Measurements from ENCODE around the gene USF2. TPM values are rescaled to one million over a fixed set of nuclear protein-coding genes. Genes with fewer than 3 reads are reported as not detected.

Gene USF2
- total RNA-seq, 1 donor from 2014 or later: 43.4 TPM

DNA sequence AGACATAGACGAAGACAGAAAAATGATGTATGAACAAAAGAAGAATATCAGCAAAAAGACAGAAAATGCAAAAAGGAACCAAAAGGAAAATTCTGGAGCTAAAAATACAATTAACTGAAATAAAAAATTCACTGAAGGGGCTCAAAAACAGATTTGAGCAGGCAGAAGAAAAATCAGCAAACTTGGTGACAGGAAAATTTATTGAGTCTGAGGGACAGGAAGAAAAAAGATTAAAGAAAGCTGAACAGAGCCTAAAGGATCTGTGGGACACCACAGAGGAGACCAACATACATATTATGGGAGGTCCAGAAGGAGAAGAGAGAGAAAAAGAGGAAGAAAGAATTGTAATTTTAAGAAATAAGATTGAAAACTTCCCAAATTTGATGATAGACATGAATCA is 27.3 kb upstream of the USF2 start:
- no peak for DNase-seq (ENCODE audit: low read depth, low spot score)

DNA sequence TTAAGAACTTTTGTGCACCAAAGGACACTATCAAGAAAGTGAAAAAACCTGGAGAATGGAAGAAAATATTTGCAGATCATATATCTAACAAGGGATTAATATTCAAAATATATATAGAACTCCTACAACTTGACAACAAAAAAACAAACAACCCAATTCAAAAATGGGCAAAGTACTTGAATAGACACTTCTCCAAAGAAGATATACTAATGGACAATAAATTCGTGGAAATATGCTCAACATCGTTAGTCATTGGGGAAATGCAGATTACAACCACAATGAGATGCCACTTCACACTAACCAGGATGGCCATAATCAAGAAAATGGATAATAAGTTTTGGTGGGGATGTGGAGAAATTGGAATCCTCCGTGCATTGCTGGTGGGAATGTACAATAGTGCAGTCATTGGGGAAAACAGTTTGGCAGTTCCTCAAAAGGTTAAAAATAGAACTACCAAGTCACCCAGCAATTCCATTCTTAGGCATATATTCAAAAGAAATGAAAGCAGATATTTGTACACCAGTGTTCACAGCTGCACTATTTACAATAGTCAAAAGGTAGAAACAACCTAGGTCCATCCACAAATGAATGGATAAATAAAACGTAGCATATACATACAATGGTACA is 22.2 kb upstream of the USF2 start:
- no peak for DNase-seq (ENCODE audit: low read depth, low spot score)

DNA sequence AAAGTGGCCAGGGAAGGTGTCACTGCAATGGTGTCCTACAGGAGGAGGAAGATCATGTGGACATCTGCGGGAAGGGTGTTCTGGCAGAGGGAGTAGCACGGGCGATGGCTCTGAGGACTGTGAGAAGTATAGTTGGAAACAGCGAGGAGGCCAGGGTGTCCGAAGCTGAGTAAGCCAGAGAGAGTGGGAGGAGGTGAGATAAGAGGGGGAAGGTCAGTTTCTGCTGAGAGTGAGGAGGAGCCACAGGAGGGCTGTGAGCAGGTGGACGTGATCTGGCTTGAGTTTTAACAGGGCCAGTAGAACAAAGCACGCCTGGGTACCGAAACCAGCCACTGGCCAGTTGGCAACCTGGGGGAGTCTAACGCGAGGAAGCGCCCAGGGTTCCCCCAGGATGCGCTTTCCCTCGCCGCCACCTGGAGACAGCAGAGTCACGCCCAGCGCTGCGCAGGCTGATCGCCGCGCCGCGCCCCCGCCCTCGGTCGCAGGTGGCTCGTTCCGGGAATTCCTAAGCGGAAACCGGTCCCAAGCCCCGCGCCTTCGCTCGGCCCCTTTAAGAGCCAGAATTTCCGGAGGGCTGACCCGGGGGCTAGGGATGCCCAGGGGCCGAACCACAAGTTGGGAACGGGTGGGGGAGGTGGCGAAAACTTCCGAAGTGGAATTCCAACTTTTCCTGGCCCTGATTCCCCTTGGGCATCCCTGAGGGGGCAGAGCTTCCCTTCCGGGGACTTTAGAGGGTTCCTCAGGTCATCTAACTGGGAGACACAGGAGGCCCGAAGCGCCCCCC is 21.0 kb upstream of the USF2 start:
- no peak for DNase-seq (ENCODE audit: low read depth, low spot score)

DNA sequence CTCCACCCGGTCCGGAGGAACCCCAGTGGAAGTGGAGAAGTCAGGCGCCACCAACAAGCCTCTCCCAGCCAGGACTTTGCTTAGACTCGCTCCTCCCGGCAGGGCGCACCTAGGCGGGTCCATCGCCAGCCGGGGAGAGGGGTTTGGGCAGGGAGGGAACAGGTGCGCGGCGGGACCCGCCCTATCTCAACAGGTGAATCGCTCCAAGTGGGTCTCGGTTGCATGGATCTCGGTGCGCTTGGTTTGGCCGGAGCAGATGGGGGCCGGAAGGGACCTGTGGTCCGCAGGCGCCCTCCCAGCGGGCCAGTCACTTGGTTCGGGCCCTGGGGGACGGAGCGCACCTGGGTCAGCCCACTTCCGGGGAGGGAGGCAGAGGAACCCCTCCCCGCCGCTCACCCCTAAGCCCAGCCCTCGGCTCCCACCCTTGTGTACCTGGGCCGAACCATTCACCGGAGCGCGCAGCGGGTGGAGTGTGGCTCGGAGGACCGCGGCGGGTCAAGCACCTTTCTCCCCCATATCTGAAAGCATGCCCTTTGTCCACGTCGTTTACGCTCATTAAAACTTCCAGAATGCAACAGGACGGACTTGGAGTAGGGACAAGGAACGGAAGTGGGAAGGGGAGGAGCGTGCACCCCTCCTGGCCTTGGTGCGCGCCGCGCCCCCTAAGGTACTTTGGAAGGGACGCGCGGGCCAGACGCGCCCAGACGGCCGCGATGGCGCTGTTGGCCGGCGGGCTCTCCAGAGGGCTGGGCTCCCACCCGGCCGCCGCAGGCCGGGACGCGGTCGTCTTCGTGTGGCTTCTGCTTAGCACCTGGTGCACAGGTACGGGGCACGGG is 20.2 kb upstream of the USF2 start, which contains the start of gene LSR:
Gene LSR, plus strand, starts transcription at position 693 of the 836 bp plus-strand sequence. Its CDS starts 21 bp downstream, at position 714.
- no peak for DNase-seq (ENCODE audit: low read depth, low spot score)

DNA sequence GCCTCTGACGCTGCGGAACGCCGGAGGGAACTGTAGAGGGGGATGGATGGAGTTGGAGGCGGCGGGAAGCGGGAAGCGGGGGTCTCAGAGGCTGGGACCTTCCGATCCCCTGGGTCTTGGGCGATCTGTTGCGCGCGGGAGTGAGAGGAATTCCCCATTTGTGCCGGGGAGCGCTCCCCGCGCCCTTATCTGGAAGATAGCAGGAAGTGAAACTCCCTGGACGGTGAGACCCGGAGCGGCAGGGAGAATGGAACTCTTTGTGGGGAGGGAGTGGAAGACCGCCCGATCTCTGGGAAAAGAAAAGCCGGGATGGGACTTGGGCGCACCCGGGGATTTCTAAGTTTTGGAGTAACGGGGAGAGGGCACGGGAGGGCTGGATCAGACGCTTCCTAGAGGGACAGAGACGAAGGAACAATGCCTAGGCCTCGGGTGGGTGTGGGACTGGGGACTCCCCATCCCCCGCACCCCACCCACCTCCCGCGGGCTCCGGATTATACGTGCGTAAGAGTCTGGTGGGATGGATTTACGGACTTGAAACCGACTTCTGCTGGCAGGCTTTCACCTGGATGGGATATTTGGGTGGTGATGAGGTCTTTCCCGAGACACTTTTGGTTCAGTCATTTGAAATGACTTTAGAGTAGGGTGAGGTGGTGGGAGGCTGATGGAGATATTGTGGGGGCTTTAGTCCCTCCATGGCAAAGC is 19.5 kb upstream of the USF2 start:
- DNase-seq (ENCODE audit: low read depth, low spot score): no peak

DNA sequence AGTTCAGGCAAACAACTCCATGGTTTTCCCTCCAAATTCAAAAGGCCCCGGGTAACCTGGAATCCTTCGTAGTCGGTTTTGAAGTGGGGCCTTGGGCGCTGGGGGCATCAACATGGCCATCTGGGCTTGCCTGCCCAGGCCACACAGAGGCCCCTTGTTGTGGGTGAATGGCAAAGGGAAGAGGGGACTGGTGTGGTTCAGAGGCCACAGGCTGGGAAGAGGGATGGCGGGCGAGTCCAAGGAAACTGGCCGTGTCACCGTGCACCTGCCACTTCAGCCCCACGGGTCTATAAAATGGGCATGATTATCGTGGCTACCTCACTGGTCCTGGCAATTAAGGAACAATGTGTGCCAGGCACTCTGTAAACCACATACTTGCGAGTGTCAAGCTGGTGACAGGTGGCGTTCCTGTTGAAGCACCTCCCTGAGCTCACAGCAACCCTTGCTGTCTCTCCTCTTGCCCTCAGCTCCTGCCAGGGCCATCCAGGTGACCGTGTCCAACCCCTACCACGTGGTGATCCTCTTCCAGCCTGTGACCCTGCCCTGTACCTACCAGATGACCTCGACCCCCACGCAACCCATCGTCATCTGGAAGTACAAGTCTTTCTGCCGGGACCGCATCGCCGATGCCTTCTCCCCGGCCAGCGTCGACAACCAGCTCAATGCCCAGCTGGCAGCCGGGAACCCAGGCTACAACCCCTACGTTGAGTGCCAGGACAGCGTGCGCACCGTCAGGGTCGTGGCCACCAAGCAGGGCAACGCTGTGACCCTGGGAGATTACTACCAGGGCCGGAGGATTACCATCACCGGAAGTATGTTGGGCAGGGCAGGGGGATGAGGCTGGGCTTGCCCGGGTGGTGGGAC is 18.7 kb upstream of the USF2 start:
- DNase-seq (ENCODE audit: low read depth, low spot score): no peak

DNA sequence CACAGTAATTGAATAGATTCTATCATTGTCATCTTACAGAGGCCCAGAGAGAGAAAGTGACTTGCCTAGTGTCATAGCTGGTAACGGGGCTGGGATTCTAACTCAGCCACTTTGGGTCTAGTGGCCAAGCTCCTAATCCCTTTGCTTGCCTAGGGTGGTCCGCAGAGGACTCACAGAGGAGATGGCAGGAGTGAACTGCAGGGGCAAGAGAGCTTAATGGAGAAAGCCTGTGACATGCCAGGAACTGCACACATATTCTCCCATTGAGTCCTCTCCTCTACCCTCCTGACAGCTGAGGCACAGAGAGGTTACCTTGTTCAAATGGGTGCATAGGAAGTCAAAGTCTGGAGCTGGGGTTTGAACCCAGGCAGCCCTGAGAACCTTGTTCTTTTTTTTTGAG is 17.3 kb upstream of the USF2 start:
- DNase-seq (ENCODE audit: low read depth, low spot score): no peak

DNA sequence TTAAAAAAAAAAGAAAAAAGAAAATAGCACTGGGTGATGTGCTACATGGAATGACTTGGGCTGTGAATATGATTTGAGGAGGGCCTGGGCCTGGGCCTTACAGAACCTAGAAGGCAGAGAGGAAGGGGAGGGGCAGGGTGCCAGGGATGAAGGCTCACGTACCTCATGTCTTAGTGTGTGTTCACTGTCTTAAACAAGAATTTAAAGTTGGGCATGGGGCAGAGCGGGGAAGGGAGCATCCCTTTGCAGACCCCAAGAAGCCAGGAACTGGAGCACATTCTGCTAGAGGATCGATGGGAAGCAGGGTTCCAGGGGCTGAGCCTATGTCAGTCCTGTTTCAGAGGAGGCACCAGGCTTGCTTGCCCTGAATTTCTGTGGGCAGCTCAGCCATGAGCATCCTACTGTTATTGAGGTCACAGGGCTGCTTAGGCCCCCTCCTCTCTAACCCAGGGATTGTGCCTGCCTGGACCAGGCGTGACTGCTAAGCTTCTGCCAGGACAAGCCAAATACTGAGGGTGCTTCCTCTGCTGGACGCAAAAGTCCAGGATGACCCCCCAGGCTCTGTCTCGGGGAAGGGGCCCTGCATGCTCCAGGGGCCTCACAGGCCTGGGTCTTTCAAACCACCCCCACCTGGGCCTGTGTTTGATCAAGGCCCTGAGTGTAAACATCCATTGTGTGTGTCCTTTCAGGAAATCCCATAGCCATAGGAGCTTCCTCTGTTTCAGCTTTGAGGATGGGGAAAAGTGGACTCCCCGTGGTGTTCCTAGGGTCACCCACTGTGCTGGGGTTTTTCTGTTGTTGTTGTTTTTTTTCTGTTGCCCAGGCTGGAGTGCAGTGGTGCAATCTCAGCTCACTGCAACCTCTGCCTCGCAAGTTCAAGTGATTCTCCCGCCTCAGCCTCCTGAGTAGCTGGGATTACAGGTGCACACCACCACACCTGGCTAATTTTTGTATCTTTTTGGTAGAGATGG is 15.2 kb upstream of the USF2 start:
- no peak for DNase-seq (ENCODE audit: low read depth, low spot score)

DNA sequence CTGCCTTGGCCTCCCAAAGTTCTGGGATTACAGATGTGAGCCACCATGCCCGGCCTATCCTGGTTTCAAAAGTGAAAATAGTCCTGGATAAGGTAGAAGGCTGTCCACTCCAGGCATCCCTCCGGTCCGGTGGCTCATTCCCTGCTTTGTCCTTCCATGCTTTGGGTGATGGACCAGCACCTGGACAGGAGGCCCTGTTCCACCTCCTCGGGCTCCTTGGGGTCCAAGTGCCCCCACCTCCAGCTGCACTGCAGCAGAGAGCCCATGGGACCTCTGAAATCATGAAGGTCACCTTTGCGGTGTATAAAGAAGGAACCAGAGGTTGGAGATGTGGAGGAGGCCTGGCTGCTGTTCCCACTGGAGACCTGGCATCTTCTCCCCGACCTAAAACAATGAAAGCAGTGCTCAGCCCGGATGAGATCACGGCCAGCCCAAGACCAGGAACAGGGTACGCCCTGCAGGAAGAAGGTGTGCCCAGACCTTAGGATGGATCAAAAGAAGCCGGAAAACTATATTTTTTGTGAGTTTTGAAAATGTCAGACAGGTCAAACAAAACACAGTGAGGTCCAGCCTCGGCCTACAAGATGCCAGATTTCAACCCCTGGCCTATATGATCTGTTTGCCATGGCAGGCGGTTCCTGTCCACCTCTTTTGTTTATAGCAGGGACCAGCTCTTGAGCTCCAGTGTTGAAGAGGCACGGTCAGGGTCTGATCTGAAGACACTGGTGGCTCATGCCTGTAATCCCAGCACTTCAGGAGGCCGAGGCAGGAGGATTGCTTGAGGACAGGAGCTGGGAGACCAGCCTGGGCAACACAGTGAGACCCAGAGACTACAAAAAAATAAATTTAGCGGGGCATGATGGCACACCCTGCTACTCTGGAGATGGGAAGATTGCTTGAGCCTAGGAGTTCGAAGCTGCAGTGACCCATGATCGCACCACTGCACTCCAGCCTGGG is 14.1 kb upstream of the USF2 start:
- DNase-seq (ENCODE audit: low read depth, low spot score): no peak

DNA sequence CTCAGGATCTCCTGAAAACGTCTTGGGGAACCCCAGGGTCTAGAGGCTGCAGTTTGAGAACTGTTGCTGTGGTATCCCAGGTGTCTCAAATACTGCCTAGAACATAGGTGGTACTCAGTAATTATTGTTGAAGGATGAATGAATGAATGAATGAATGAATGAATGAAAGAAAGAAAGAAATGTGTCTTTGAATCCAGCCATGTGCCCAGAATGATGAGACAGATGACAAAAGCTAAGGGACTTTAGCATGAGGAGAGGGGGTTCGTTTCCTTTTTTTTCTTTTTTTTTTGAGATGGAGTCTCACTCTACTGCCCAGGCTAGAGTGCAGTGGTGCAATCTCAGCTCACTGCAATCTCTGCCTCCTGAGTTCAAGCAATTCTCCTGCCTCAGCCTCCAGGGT is 12.2 kb upstream of the USF2 start:
- no peak for DNase-seq (ENCODE audit: low read depth, low spot score)

DNA sequence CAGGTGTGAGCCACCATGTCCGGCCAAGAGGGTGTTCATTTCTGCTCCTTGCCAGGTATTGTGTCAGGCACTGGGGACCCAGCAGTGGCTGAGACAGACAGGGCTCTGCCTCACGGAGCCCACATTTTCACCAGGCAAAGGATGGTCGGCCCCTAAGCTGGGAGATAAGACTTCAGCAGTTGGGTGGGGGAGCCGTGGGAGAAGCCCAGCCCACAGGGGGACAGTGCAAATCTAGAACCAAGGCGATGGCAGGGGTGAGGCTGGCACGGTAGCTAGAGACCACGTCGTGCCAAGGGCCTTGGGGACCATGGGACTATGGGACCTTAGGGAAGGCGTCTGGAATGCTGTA is 11.7 kb upstream of the USF2 start:
- DNase-seq (ENCODE audit: low read depth, low spot score): no peak

DNA sequence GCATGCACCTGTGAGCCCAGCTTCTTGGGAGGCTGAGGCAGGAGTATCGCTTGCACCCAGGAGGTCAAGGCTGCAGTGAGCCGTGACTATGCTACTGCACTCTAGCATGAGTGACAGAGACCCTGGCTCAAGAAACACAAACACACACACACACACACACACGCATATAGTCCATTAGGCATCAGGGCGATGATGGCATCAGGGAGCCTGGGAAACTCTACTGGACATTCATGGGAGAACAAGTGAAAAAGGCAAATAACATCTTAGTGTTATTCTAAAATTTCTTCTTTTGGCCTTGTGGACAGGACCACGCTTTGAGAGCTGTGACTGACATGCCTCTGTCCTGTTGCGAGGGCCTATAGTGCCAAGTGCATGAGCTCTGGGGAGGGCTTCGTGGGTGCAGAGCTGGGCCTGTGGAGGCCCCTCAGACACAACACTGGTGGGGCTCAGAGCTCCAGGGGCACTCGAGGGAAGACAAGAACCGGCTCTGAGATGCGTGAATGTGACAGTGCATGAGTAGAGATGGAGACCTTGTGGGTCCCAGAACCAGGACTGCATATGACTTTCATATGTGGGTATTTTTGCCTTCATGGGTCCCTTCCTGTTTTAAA is 8.0 kb upstream of the USF2 start:
- no peak for DNase-seq (ENCODE audit: low read depth, low spot score)

DNA sequence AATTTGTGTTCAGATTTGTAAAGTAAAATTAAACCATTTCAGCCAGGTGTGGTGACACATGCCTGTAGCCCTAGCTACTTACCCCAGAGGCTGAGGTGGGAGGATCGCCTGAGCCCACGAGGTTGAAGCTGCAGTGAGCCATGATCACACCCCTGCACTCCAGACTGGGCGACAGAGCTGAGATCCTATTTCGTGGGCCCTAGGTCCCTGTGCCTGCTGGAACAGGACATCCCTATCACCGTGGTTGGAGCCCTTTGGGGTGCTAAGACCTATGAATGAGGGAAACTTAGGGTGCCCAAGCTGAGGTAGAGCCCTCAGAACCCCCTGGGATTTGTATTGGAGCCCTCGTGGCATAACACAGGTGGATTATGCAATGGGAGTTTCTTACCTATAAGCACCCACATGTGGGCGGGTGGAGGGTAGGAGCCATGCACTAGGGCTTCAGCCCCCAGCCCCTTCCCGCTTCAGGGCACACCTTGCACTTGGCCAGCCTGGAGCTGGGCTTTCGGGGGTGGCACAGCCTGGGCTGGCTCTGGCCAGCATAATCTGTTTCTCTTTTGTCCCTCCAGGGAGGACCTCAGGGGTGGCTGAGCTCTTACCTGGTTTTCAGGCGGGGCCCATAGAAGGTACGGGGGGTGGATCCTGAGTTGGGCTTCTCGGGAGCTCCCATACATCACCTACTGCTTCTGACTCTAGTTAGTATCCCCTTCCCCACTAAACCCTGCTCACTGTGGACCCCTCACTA is 7.2 kb upstream of the USF2 start:
- DNase-seq (ENCODE audit: low read depth, low spot score): no peak

DNA sequence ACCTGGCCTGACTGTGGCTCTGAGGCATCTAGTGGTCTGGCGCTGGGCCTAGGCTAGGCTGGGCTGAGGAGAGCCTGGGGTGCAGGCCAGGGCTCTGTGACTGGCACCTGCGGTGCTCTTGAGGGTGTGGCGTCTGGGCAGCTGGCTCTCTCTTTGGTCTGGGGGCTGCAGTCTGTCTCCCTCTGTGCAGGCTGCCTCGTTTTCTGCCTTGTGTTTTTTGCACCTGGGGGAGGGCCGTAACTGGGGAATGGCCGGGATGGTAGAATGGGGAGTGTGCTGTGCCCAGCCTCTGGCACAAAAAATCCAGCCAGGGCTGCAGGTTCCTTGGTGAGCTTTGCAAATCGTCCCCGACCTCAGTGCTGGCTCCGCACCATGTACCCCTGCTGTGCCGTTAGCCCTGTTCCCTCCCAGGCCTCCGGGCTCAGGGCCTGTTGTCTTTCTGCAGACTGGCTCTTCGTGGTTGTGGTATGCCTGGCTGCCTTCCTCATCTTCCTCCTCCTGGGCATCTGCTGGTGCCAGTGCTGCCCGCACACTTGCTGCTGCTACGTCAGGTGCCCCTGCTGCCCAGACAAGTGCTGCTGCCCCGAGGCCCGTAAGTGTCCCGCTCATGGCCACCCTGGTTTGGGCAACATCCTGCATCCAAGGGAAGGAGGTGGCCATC is 6.5 kb upstream of the USF2 start:
- no peak for DNase-seq (ENCODE audit: low read depth, low spot score)

DNA sequence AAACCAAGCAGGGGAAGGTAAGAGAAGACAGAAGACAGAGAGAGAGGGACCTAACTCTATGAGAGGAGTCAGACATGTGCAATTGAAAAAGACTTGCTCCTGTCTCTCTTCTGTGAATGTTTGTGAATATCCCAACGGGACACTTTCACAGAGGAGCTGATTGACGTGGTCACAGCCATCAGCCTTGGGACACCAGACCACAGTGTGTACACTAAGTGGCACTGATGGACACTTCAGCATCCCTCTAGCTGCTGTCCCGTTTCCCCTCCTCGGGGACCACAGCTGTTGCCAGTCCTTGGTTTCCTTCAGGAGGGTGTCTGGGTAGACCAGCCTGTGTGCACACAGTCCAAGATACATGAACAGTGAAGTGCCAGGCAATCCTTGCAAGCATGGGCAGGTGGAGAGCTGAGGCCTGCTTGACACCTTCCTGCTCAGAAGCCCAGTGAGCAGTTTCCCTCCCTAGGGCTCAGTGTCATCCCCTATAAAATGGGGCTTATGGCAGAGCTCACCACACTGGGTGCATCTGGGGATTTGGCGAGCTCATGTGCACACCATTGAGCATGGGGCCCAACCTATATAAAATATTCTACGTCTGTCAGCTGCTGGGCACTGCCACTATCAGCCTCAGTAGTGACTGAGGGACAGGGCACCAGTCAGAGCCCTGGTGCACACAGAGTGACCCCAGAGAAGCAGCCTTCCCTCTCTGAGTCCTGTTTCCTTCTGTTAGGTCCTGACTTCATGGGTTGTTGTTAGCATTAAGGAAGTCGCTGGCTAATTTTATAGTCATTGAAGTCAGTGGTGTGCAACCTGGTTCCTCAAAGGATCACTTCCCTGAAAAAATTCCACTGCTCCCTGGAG is 4.3 kb upstream of the USF2 start:
- no peak for DNase-seq (ENCODE audit: low read depth, low spot score)
